ENCODE data around the gene TST.

Gene TST

GRCh38 chr22:37053310-37054055 lies 34.2 kb upstream of the TST start:
- no peak for DNase-seq

- no peak for DNase-seq
Observed at GRCh38 chr22:37052386-37053309, 33.4 kb upstream of the TST start.

- DNase-seq, result peak; percentile 67
Observed at GRCh38 chr22:37051391-37052385, 32.4 kb upstream of the TST start, which contains the start of gene KCTD17. Gene KCTD17 (plus strand): TSS chr22:37051742. CDS start chr22:37051761, 19 bp downstream.

GRCh38 chr22:37050913-37051312 lies 31.7 kb upstream of the TST start:
- no peak for DNase-seq

- DNase-seq, result no peak
Observed at GRCh38 chr22:37049224-37049623, 30.0 kb upstream of the TST start.

GRCh38 chr22:37048133-37048532 lies 28.9 kb upstream of the TST start:
- no peak for DNase-seq

GRCh38 chr22:37047006-37047405 lies 27.8 kb upstream of the TST start:
- DNase-seq, result no peak

- DNase-seq, result no peak
Observed at GRCh38 chr22:37046589-37046988, 27.3 kb upstream of the TST start.

GRCh38 chr22:37045958-37046357 lies 26.7 kb upstream of the TST start:
- no peak for DNase-seq

GRCh38 chr22:37044634-37045625 lies 25.7 kb upstream of the TST start:
- DNase-seq, result no peak

- DNase-seq, result no peak
Observed at GRCh38 chr22:37043828-37044538, 24.7 kb upstream of the TST start.

- DNase-seq, result no peak
Observed at GRCh38 chr22:37043209-37043827, 24.1 kb upstream of the TST start.

- DNase-seq, result no peak
Observed at GRCh38 chr22:37039466-37039865, 20.2 kb upstream of the TST start.

- DNase-seq, result no peak
Observed at GRCh38 chr22:37037669-37038068, 18.4 kb upstream of the TST start.

- DNase-seq, result no peak
Observed at GRCh38 chr22:37036655-37037377, 17.6 kb upstream of the TST start.

- no peak for DNase-seq
Observed at GRCh38 chr22:37033605-37034430, 14.6 kb upstream of the TST start.

GRCh38 chr22:37032535-37033460 lies 13.6 kb upstream of the TST start:
- no peak for DNase-seq

Data from activated T-cell treated with anti-CD3 and anti-CD28 coated beads for 4 hours (primary cell).